ENCODE data around the gene TUBG1.
"Not testable (repeated sequence)": the region's sequence is repeated elsewhere in the genome, so short reads cannot be mapped to it uniquely, and the experiment has no call there.

Gene TUBG1

GRCh38 chr17:42579794-42580551, 29.5 kb upstream of the TUBG1 start:
- DNase-seq = no peak

DNA sequence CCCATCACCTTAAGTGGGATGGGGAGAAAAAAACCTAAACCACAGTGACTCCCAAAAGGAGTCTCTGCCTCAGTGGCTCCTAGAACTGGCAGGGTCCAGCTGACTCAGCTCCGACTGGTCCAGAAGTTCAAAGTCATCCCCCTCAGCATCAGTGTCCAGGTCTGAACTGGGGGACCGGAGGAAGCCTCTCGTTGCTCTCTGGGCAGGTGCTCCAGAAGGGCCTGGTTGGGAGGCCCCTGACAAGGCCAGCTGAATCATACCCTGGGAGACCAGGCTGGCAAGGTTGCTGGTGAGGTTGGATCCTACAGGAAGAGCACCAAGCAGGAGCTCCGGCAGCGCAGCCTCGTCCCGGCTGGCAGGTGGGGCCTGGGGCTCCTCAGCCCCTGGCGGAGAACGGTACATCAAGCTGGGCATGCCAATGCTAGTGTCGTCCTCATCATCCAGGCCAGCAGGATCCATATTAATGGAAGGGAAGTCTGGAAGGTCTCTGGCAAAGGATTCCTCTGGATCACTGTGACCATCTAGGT, 27.7 kb upstream of the TUBG1 start:
- no peak for DNase-seq

- no peak for DNase-seq
Observed at GRCh38 chr17:42584880-42585279, 24.6 kb upstream of the TUBG1 start.

- no peak for DNase-seq
Observed at GRCh38 chr17:42585353-42585752, 24.1 kb upstream of the TUBG1 start.

DNA sequence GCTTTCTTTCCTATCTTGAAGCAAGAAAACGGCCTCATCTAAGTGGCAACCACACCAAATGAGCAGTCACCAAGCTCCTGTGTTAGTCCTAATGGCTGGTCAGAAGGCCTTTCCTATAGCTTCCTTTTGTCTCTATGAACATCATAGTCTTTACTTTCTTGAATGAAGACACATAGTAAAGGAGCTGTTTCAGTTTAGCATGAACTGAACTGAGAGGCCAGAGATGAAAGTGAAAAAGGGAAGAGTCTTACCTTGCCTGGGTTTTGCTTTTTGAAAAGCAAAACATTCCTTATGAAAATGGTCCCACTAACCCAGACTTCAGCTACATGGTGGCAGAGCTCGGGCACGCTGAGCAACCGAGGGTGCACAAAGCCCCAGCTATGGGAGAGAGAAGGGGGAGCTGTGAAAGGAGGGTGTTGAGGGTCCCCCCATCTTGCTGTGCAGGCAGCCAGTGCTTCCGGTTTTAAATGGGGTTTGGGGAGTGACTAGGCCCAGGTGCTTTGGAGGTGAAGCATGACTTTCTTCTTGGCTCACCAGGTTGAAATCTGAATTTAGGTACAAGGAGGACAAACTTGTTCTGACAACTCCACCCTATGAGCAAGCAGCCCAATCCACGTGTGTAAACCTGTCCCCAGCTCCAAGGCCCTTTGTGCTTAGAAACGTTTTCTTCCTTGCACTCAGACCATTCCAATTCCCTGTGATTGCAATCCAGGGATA, 22.8 kb upstream of the TUBG1 start:
- no peak for DNase-seq

DNA sequence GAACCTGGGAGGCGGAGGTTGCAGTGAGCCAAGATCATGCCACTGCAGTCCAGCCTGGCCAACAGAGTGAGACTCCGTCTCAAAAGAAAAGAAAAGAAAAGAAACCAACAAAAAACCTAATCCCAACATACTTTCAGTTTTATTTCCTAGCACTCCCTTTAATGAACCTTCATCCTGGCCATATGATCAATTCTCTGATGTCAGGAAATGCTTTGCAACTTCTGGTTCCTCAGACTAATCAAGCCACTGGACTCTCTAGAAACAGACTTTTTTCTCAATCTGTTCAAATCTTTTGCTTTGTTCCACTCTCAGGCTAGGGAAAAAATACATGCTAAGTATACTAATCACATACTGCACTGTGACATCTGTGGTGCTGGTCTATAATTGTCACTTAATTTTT, 18.6 kb upstream of the TUBG1 start:
- no peak for DNase-seq

GRCh38 chr17:42591411-42591810, 18.1 kb upstream of the TUBG1 start:
- DNase-seq = no peak

DNA sequence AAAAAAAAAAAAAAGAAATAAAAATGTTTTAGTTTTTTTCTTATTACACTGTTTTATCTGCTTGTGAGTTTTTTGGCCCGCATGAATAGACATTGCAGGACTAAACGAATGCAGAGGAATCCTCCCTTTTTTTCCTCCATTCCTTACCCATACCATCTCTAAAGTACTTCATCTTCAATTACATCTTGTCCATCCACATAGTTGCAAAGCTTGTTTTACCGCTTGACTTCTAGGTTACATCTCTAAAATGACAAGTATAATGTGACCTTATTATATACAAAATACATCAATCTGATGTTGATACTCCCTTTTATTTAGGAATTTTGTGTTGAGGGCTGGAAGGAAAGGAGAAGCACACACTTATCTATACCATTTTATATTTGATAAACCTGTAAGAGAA, 13.1 kb upstream of the TUBG1 start:
- DNase-seq = no peak

GRCh38 chr17:42598905-42599304, 10.6 kb upstream of the TUBG1 start:
- DNase-seq = no peak

- DNase-seq = no peak
Observed at GRCh38 chr17:42603318-42603717, 6.2 kb upstream of the TUBG1 start.

- no peak for DNase-seq
Observed at GRCh38 chr17:42607769-42608168, 1.7 kb upstream of the TUBG1 start.

DNA sequence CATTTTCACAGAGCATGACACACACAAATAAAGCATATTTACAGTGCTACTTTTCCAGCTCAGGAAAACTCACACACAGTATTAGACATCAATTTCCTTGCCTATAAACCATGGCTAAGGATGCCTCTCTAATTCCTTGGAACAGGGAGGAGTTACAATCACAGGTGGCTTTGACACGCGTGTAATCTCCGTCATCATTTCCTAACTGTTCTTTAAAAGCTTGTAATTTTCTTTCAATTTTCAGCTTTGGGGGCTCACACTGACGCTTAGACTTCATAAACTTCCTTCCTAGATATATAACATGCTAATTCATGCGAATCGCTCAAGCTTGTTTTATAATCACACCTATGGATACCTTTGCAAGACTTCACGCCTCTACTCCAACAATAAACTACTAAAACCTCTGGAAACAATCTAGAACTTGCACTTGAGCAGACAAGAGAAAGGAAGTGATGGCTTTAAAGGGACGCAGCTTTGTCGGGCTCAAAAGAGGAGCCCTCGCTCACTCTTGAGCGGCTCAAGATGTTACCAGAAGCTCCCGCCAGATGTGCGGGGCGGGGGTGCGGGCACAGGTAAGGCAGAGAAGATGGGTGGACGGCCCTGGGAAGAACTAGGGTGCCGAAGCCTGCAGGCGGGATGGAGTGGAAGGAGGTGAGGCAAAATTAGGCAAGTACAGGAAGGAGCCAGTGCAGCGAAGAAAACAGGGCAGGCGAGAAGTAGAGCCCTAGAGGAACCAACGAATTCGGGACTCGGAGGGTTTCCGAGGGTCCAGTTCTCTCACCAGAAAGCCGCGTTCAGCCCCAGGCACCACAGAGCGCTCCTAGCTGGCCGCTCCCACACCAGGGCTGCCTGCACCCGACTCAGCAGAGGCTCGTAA, 940 bp upstream of the TUBG1 start:
- no peak for DNase-seq

- not testable (repeated sequence) for DNase-seq
Observed at GRCh38 chr17:42609814-42610801, 625 bp downstream of the TUBG1 start.

- DNase-seq = no peak
Observed at GRCh38 chr17:42612013-42612412, 2.5 kb downstream of the TUBG1 start.

DNA sequence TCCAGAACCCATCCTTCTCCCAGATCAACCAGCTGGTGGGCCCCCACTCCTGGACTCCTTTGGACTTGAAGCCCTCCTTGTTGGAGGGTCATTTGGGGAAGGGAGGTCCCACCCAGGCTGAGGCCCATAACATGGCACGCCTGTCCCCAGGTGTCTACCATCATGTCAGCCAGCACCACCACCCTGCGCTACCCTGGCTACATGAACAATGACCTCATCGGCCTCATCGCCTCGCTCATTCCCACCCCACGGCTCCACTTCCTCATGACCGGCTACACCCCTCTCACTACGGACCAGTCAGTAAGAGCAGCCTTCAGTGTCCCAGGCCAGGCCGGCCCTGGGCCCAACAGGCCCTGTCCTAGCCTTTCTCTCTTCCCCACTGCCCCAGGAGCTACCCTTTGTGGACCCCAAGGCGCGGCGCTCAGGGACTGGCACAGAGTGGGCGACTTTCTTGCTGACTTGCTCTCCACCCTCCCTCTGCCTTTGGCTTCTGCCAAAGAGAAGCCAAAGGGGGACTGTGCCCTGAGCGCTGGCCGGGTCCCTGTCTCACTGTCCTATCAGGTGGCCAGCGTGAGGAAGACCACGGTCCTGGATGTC, 4.3 kb downstream of the TUBG1 start:
- no peak for DNase-seq

- DNase-seq = peak; percentile 33
Observed at GRCh38 chr17:42617956-42618431, 8.5 kb downstream of the TUBG1 start.

DNA sequence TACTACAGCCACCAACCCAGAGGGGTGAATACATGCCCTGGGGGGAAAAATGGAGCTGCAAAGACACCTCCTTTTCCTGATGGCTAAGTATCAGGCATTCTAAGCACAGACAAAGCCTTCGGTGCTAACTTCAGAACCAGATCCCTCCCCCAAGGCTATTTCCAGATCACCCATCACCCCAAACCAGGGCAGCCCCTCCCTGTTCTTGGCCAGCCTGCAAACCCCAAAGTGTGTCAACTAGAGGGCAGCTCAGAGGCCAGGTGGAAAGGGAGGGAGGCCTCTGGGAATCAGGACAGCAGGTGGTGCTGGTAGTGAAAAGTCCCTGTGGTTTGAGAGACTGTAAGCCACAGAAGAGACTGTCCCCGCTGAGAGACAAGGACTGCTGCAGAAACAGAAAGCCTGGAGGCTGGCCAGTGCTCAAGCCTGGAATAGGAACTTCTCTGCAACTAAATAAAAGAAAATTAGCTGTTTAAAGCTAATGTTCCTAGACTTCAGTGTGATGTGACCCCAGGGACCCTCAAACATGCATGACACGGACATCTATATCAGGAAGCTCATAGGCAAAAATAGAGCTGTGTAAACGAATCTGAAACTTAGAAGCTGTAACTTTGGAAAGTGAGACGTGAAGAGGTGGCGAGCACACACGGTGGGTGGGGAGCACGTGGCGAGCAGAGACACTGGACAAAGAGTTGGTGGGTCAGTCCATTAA, 9.1 kb downstream of the TUBG1 start:
- DNase-seq = peak; percentile 47

DNA sequence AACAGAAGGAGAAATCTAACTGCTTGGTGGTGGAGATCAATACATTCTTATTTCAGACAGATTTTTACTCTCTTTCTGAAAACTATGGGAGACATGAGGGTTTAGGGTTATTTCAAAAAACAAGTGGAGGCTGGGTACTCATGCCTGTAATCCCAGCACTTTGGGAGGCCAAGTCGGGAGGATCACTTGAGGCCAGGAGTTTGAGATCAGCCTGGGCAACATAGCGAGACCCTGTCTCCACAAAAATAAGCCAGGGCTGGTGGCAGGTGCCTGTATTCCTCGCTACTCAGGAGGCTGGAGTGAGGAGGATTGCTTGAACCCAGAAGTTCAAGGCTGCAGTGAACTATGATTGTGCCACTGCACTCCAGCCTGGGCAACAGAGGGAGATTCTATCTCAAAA, 12.5 kb downstream of the TUBG1 start:
- DNase-seq = not testable (repeated sequence)

DNA sequence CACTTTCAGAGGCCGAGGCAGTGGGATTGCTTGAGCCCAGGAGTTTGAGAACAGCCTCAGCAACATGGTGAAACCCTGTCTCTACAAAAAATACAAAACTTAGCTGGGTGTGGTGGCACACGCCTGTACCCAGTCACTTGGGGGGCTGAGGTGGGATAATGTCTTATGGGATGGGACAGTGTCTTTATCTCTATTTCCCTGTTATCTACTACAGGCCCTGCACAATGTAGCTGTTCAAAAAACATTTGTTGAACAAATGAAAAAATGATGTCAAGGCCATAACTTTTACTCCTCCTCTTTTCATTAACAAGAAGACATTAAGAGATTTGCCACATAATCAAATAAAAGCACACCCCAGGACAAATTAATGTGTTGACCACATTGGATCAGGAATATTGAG, 13.8 kb downstream of the TUBG1 start:
- DNase-seq = no peak

GRCh38 chr17:42623732-42624596, 14.5 kb downstream of the TUBG1 start:
- DNase-seq = no peak

All from left hindlimb (tissue), 1 donor.